ENCODE results near the gene MRPL12.

GRCh38 chr17:81664051-81664470, 39.1 kb upstream of the MRPL12 start:
- TF ChIP-seq, protein P1, sequence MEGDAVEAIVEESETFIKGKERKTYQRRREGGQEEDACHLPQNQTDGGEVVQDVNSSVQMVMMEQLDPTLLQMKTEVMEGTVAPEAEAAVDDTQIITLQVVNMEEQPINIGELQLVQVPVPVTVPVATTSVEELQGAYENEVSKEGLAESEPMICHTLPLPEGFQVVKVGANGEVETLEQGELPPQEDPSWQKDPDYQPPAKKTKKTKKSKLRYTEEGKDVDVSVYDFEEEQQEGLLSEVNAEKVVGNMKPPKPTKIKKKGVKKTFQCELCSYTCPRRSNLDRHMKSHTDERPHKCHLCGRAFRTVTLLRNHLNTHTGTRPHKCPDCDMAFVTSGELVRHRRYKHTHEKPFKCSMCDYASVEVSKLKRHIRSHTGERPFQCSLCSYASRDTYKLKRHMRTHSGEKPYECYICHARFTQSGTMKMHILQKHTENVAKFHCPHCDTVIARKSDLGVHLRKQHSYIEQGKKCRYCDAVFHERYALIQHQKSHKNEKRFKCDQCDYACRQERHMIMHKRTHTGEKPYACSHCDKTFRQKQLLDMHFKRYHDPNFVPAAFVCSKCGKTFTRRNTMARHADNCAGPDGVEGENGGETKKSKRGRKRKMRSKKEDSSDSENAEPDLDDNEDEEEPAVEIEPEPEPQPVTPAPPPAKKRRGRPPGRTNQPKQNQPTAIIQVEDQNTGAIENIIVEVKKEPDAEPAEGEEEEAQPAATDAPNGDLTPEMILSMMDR (IDR thresholded peaks at IDR 0.05): no peak
- no peak for TF ChIP-seq POLR2A (IDR thresholded peaks at IDR 0.05)
